Measurements from ENCODE around the gene RAB26.
"Not testable (repeated sequence)": the region's sequence is repeated elsewhere in the genome, so short reads cannot be mapped to it uniquely, and the experiment has no call there.

Gene RAB26

GRCh38 chr16:2147981-2148671 is at the start of gene RAB26:
Gene RAB26 (plus strand): TSS chr16:2148625. CDS start chr16:2148784, 159 bp downstream.
- DNase-seq: peak; percentile 83
- in situ Hi-C loops (cut with HindIII; ENCODE audit: low pct_ligation_motif_present, low pct_unique_long_range_greater_than_20kb, low sequenced_read_pairs): no loop called here

DNA sequence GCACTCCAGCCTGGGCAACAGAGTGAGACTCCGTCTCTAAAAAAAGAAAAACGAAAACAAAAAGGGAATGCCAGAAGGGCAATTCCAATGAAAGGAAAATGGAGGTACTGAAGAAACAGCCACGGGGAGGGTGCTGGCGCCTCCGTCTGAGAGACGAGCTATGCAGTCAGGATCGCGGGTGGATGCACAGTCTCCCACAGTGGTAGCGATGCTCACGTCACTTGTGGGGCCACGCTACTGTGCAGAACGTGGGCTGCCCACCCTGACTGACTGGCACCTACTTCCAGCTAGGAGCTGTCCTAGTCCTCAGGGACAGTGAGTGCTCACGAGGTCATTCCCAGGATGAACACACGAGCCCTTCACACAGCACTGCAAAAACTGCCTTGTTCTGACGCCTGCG is 46.8 kb upstream of the RAB26 start:
- in situ Hi-C loops (cut with HindIII; ENCODE audit: low pct_ligation_motif_present, low pct_unique_long_range_greater_than_20kb, low sequenced_read_pairs); DNase-seq: not testable (repeated sequence)

- DNase-seq: no peak
- in situ Hi-C loops (cut with HindIII; ENCODE audit: low pct_ligation_motif_present, low pct_unique_long_range_greater_than_20kb, low sequenced_read_pairs): no loop called here
Measured at GRCh38 chr16:2102471-2102870, 46.0 kb upstream of the RAB26 start.

- in situ Hi-C loops (cut with HindIII; ENCODE audit: low pct_ligation_motif_present, low pct_unique_long_range_greater_than_20kb, low sequenced_read_pairs); DNase-seq: not testable (repeated sequence)
Measured at GRCh38 chr16:2104464-2104863, 44.0 kb upstream of the RAB26 start.

GRCh38 chr16:2105291-2105690 is 43.1 kb upstream of the RAB26 start:
- DNase-seq; in situ Hi-C loops (cut with HindIII; ENCODE audit: low pct_ligation_motif_present, low pct_unique_long_range_greater_than_20kb, low sequenced_read_pairs): not testable (repeated sequence)

GRCh38 chr16:2105769-2106168 is 42.7 kb upstream of the RAB26 start:
- in situ Hi-C loops (cut with HindIII; ENCODE audit: low pct_ligation_motif_present, low pct_unique_long_range_greater_than_20kb, low sequenced_read_pairs); DNase-seq: not testable (repeated sequence)

GRCh38 chr16:2106211-2106610 is 42.2 kb upstream of the RAB26 start:
- DNase-seq; in situ Hi-C loops (cut with HindIII; ENCODE audit: low pct_ligation_motif_present, low pct_unique_long_range_greater_than_20kb, low sequenced_read_pairs): not testable (repeated sequence)

DNA sequence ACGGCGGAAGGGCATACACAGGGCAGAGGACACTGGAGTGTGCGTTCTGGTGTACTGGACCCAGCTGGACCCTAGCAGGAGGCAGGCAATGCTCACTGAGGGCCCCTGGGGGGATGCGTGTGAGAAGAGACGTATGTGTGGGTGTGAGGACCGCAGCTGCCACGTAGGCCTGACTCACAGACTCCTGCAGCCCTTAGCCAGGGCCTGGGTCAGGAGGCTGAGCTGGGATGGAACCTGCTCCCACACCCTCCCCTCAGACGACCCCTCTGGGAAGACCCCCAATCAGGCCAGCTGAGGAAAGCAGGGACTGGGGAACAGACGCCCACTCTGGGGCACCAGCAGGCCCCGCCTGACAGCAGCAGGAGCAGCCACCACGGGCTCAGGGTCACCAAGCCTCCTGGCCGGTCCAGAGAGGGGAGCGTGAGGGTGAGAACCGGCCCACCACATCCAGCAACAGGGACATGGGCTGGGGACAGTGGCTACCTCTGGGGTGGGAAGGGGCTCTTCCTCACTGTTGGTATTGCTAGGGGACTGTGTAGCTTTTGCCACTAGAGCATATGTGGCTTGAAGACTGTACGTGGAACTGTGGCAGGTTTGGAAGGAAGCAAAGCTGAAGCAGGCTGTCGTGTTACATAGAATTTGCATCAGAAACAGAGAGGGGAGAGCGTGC is 41.2 kb upstream of the RAB26 start:
- not testable (repeated sequence) for DNase-seq

GRCh38 chr16:2107791-2108125 is 40.7 kb upstream of the RAB26 start:
- DNase-seq; in situ Hi-C loops (cut with HindIII; ENCODE audit: low pct_ligation_motif_present, low pct_unique_long_range_greater_than_20kb, low sequenced_read_pairs): not testable (repeated sequence)

More for the DNA sequence above, 41.2 kb upstream of the RAB26 start:
- in situ Hi-C loops (cut with HindIII; ENCODE audit: low pct_ligation_motif_present, low pct_unique_long_range_greater_than_20kb, low sequenced_read_pairs): not testable (repeated sequence)

- DNase-seq; in situ Hi-C loops (cut with HindIII; ENCODE audit: low pct_ligation_motif_present, low pct_unique_long_range_greater_than_20kb, low sequenced_read_pairs): not testable (repeated sequence)
Measured at GRCh38 chr16:2108446-2109270, 39.8 kb upstream of the RAB26 start.

DNA sequence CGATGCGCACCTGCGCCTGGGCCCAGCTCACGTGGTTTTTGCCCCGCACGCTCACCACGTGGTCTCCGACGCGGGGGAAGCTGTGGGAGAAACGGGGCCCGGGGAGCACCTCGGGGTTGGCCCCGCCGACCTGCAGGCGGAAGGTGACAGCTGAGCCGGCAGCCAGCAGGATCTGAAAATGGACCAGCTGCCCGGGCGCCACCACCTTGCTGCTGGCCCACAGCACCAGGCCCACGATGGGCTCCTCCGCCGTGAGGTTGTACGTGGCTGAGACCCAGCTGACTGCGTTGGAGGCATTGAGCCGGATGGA is 39.2 kb upstream of the RAB26 start:
- in situ Hi-C loops (cut with HindIII; ENCODE audit: low pct_ligation_motif_present, low pct_unique_long_range_greater_than_20kb, low sequenced_read_pairs); DNase-seq: not testable (repeated sequence)

- in situ Hi-C loops (cut with HindIII; ENCODE audit: low pct_ligation_motif_present, low pct_unique_long_range_greater_than_20kb, low sequenced_read_pairs); DNase-seq: not testable (repeated sequence)
Measured at GRCh38 chr16:2109872-2110271, 38.6 kb upstream of the RAB26 start.

GRCh38 chr16:2110332-2111008 is 38.0 kb upstream of the RAB26 start:
- DNase-seq; in situ Hi-C loops (cut with HindIII; ENCODE audit: low pct_ligation_motif_present, low pct_unique_long_range_greater_than_20kb, low sequenced_read_pairs): not testable (repeated sequence)

GRCh38 chr16:2111009-2111353 is 37.4 kb upstream of the RAB26 start:
- DNase-seq; in situ Hi-C loops (cut with HindIII; ENCODE audit: low pct_ligation_motif_present, low pct_unique_long_range_greater_than_20kb, low sequenced_read_pairs): not testable (repeated sequence)

- in situ Hi-C loops (cut with HindIII; ENCODE audit: low pct_ligation_motif_present, low pct_unique_long_range_greater_than_20kb, low sequenced_read_pairs); DNase-seq: not testable (repeated sequence)
Measured at GRCh38 chr16:2111412-2112335, 36.8 kb upstream of the RAB26 start.

- DNase-seq; in situ Hi-C loops (cut with HindIII; ENCODE audit: low pct_ligation_motif_present, low pct_unique_long_range_greater_than_20kb, low sequenced_read_pairs): not testable (repeated sequence)
Measured at GRCh38 chr16:2112539-2113106, 35.8 kb upstream of the RAB26 start.

- DNase-seq; in situ Hi-C loops (cut with HindIII; ENCODE audit: low pct_ligation_motif_present, low pct_unique_long_range_greater_than_20kb, low sequenced_read_pairs): not testable (repeated sequence)
Measured at GRCh38 chr16:2114225-2114624, 34.2 kb upstream of the RAB26 start.

All from ACHN (cell line).